Suppressor macrophage treated with lipopolysaccharide for 4 hours (primary cell): Measurements from ENCODE around the gene SLC39A11.
"Not testable (repeated sequence)": the region's sequence is repeated elsewhere in the genome, so short reads cannot be mapped to it uniquely, and the experiment has no call there.

Source experiments
- DNase-seq: peaks from one replicate; pipeline ENCODE4 v3.0.0-alpha.2; 2020

Gene SLC39A11

GRCh38 chr17:72772331-72772821 lies 320.1 kb downstream of the SLC39A11 start:
- no peak for DNase-seq

GRCh38 chr17:72771734-72772133 lies 320.8 kb downstream of the SLC39A11 start:
- DNase-seq: no peak

GRCh38 chr17:72766761-72767356 lies 325.6 kb downstream of the SLC39A11 start:
- no peak for DNase-seq

GRCh38 chr17:72765368-72766153 lies 326.9 kb downstream of the SLC39A11 start:
- DNase-seq: no peak

GRCh38 chr17:72764632-72765041 lies 327.9 kb downstream of the SLC39A11 start:
- DNase-seq: no peak

GRCh38 chr17:72763981-72764380 lies 328.5 kb downstream of the SLC39A11 start:
- no peak for DNase-seq

GRCh38 chr17:72761893-72762575 lies 330.5 kb downstream of the SLC39A11 start:
- not testable (repeated sequence) for DNase-seq

GRCh38 chr17:72761431-72761830 lies 331.1 kb downstream of the SLC39A11 start:
- no peak for DNase-seq

GRCh38 chr17:72760368-72760767 lies 332.1 kb downstream of the SLC39A11 start:
- no peak for DNase-seq

- no peak for DNase-seq
Observed at GRCh38 chr17:72759301-72759700, 333.2 kb downstream of the SLC39A11 start.

GRCh38 chr17:72756256-72756655 lies 336.2 kb downstream of the SLC39A11 start:
- no peak for DNase-seq

GRCh38 chr17:72754513-72754912 lies 338.0 kb downstream of the SLC39A11 start:
- DNase-seq: no peak

- no peak for DNase-seq
Observed at GRCh38 chr17:72751746-72752145, 340.7 kb downstream of the SLC39A11 start.

- DNase-seq: no peak
Observed at GRCh38 chr17:72749119-72749572, 343.3 kb downstream of the SLC39A11 start.

GRCh38 chr17:72747501-72747900 lies 345.0 kb downstream of the SLC39A11 start:
- DNase-seq: no peak

GRCh38 chr17:72745241-72745640 lies 347.2 kb downstream of the SLC39A11 start:
- DNase-seq: no peak

GRCh38 chr17:72743037-72743467 lies 349.4 kb downstream of the SLC39A11 start:
- DNase-seq: no peak

GRCh38 chr17:72737151-72737690 lies 355.3 kb downstream of the SLC39A11 start:
- no peak for DNase-seq

GRCh38 chr17:72735592-72735991 lies 356.9 kb downstream of the SLC39A11 start:
- no peak for DNase-seq

- no peak for DNase-seq
Observed at GRCh38 chr17:72735048-72735447, 357.4 kb downstream of the SLC39A11 start.

GRCh38 chr17:72734613-72735012 lies 357.9 kb downstream of the SLC39A11 start:
- no peak for DNase-seq

GRCh38 chr17:72733619-72734282 lies 358.7 kb downstream of the SLC39A11 start:
- DNase-seq: peak; percentile 57
